GM19467 (cell line): ENCODE measurements around the gene ADGRF3.
"Not testable (repeated sequence)": the region's sequence is repeated elsewhere in the genome, so short reads cannot be mapped to it uniquely, and the experiment has no call there.

ENCODE experiments used
- ATAC-seq: cut with Tn5 transposase; IDR thresholded peaks from one replicate; pipeline ENCODE4 v1.9.1; 2021; ENCODE audit warnings: mild to moderate bottlenecking, moderate library complexity; ENCODE audit not compliant: unreplicated experiment

The ADGRF3 gene

DNA sequence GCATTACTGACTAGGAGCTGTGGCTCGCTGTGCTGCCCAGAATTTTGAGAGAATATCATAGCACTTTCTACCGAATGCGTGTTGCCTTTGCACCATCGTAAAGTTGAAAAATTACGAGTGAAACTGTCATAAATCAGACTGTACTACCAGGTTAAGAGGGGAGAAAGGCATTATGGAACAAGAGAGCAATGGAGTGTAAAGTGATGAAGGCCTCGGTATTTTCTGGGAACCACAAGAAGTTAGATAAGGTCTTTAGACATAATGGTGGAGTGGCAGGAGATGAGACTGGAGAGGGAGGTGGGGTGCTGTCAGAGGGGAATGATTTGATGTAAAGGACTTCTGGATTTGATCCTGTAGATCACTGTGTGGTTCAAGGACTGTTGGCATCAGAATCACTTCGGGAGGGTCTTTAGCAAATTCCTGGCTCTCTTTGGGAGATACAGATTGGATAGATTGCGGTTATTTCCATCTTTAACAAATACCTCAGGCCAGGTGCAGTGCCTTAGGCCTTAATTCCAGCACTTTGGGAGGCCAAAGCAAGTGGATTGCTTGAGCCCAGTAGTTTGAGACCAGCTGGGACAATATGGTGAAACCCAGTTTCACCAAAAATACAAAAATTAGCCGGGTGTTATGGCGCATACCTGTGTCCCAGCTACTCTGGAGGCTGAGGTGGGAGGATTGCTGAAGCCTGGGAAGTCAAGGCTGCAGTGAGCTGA lies 4.9 kb upstream of the ADGRF3 start:
- ATAC-seq = no peak

DNA sequence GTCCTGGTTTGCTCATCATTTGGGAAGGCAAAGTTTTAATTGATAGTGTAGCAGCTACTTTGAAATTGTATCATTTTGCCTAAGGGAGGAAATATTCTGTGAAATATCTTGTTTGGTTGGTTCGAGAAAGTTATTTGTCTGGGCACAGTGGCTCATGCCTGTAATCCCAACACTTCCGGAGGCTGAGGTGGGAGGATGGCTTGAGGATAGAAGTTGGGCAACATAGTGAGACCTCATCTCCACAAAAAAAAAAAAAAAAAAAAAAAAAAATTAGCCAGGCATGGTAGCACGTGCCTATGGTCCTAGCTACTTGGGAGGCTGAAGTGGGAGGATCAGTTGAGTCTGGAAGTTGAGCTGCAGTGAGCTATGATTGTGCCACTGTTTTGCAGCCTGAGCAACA lies 3.1 kb upstream of the ADGRF3 start:
- no peak for ATAC-seq

DNA sequence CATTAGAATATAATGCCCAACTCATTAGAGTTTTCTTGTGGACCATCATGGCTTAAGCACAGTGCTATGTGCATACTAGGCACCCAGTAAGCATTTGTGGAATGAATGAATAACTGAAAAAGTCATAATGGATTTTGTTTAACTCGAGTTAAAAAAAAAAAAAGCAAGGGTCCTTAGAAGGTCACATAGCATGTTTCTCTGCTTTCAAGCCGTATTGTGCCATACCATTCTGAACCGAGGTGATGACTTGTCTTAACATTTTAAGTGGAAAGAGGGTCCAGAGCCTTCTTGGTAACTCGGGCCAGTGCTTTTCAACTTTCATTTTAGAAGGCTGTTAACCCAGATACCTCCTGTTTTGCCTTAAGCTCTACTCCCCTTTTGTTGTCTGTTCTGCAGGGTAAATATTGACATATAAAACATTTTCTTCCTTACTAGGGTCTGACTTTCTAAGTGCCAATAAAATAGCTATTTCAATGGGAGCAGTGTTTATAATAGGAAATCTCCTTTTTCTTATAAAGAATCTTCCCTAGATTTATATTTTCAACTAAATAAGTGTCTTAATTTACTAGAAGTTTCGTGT lies 787 bp upstream of the ADGRF3 start:
- no peak for ATAC-seq

DNA sequence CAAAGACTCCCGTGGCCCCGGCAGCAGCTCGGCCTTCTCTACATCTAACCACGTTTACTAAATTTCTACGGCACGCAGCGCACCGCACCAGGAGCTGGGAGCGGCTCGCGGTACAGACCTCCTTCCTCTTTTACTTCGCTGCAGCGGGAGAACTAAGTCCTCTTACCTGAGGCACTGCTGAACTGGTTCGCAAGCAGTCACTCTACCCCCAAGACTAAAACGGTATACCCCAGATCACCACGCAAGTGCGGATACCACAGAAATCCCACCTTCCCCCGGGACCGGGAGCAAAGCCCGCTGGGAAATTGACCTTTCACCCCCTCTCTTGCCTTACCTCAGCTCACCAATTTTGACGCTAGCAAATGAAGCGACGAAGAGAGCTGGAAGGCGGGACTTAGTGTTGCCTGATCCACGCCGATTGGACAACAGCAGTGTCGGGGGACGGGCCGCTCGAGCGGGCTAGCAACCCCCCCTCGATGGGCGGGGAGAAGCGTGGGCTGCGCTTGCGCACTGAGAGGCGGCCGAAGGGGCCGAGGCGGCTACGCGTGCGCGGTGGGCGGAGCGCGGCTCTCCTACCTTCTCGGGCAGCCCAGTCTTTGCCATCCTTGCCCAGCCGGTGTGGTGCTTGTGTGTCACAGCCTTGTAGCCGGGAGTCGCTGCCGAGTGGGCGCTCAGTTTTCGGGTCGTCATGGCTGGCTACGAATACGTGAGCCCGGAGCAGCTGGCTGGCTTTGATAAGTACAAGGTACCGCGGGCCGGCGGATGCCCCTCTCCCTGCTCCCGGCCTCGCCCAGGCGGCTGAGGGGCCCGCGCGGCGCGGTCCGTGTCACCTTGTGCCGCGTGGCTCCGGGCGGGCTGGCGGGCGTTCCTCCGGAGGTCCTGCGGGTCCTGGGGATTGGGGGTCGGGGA lies 790 bp downstream of the ADGRF3 start, which contains the start of gene SELENOI:
SELENOI (plus strand) TSS at position 599 of the 909 bp plus-strand sequence; CDS start at position 689, 90 bp downstream.
- ATAC-seq = peak; percentile 90

DNA sequence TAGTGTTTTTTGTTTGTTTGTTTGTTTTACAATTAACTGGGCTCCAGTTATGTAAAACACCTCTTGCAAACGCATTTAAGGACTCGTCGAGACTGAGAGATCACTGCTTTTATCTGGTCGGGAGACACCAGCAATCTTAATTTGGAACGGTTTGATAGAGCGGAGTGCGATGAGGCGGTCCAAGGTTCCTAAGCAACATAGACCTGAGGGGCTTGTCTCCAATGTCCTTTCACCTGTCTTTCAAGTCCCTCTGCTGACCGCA lies 1.4 kb downstream of the ADGRF3 start:
- ATAC-seq = peak; percentile 1

DNA sequence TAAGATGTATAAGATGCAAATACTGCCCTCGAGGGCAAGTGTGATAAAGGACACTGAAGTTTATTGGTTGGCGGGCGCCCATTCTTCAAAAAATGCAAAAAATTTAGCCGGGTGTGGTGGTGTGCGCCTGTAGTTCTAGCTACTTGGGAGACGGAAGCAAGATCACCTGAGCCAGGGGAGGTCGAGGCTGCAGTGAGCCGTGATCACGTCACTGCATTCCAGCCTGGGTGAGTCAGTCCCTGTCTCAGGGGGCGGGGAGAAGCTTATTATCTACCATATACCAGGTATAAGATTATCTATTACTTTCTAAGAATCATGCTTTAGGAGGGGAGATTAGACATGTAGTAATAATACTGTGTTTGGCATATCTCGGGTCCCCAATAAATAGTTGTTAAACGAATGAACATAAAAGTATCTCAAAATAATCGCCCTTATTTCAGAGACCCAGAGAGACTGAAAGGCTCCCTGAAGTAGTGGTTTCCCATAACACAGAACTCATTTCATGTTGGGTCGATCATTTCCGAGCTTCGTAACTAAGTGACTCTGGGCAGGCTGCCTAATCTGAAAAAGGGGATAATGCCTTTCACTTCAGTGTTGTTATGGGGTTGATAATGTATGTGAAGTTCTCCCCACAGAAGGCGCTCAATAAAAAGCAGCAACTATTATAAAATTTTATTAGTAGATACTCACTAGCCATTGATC lies 1.9 kb downstream of the ADGRF3 start:
- ATAC-seq = no peak

DNA sequence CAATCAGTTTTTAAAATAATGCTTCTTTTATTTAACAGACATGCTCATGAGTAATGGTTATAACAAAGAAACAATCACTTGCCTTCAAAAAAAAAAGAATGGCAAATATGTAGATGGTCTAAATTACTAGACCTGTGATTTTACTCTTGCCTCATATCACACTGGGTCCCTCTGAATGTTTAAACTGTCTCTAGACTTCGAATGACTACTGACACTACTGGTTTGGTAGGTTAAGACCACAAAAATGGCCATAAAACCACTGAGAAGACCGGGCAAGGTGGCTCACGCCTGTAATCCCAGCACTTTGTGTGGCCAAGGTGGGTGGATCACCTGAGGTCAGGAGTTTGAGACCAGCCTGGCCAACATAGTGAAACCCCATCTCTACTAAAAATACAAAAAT lies 5.8 kb downstream of the ADGRF3 start:
- no peak for ATAC-seq

DNA sequence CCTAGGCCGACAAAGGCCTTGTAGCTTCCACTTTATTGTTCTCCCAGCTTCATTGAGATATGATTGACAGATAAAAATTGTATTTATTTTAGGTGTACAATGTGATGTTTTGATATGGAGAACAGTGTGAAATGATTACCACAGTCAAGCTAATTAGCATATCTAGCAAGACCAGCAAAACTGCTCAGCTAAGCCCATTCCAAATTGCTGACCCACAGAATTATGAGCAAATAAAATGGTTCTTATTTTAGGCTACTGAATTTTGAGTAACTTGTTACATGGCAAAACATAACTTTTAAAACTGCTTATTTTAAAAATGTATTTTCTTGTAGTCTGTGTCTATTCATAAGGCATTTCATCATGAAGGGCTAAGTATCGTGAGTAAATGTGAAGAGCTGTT lies 9.3 kb downstream of the ADGRF3 start:
- ATAC-seq = no peak

DNA sequence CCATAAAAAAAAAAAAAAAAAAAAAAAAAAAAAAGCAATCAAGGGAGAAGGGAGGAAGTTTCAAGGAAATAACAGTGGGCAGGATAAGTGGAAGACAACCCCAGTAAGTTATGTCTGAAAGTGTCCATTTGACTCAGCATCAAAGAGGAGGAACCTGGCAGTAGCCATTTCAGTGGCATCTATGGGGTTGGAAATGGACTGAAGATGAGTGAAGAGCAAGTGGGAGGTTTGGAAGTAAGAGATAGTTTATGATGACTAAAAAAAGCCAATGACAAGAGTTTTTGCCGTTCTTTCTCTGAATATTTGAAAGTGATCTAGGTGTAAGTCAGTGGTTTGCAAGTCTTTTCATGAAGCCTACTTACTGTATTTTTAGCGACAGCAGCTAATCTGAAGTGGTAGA lies 9.9 kb downstream of the ADGRF3 start:
- ATAC-seq = no peak

DNA sequence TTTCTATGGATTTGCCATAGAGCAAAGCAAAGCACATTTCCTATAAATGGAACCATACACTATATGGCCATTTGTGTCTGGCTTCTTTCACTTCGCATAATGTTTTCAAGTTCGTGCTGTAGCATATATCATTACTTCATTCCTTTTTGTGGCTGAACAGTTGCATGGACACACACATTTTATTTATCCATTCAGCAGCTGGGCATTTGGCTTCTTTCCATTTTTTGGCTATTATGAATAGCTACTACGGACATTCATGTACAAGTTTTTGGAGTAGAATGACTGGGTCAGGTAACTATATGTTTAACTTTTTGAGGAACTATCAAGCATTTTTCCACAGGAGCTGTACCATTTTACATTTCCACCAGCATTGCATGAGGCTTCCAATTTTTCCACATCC lies 11.4 kb downstream of the ADGRF3 start:
- ATAC-seq = no peak

DNA sequence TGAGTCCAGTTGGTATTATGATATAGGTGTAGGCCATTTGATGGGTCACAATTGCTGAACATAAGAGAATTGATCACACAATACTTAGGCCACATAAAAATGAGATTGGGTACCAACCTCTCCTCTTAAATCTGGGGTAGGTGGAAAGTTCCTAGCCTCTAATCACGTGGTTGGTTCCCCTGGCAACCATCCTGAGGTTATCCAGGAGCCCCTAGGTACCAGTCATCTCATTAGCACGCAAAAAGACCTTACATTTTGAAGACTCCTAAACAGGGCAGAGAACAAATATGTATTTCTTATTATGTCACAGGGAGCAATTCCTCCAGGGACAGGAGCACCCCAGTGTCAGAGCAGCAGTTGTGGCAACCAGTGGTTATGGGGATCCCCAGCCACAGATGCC lies 13.3 kb downstream of the ADGRF3 start:
- ATAC-seq = no peak

DNA sequence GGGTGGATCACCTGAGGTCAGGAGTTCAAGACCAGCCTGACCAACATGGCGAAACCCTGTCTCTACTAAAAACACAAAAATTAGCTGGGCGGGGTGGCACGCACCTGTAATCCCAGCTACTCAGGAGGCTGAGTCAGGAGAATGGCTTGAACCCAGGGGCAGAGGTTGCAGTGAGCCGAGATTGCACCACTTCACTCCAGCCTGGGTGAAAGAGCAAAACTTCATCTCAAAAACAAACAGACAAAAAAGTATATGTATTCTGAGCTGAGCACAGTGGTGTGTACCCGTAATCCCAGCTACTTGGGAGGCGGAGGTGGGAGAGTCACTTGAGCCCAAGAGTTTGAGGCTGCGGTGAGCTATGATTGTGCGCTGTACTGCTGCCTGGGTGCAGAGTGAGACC lies 15.3 kb downstream of the ADGRF3 start:
- ATAC-seq = not testable (repeated sequence)

DNA sequence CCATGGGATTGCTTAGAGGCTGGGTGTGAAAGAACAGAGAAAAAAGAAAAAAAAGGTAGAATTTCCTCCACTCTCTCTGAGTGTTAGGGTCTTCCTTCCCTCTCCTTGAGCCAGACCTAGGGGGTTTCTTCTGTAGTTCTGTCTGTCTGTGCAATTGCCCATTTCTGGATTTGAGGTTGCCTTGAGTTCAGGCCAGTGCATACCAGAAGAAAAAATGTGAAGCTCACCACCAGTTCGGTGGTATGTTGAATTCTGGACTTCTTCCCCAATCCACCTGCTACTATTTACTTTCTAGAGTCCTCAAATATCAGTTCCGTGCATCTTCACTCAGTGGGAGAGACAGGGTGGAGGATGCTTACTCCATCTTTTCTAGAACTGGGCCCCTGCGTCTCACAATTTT lies 16.0 kb downstream of the ADGRF3 start:
- ATAC-seq = no peak

DNA sequence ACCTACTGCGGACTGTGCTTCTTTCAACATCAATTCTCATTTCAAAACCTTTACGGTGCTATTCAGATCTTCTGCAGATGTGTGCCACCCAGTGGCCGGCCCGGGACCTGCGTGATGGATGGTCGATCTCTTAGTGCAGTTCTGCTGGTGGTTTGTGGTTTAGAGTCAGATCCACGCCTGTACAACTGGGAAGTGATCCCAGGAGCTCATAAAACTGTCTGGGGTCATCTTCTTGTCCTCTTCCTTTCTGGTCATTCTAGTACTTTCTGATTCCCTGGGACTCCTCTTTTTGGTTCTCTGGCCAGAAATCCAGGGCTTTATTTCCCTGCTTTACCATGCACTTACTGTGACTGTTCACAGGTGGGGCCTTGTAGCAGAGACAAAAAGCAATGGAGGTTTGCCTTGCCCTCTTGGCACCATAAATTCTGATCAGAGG lies 16.5 kb downstream of the ADGRF3 start:
- ATAC-seq = peak; percentile 64

DNA sequence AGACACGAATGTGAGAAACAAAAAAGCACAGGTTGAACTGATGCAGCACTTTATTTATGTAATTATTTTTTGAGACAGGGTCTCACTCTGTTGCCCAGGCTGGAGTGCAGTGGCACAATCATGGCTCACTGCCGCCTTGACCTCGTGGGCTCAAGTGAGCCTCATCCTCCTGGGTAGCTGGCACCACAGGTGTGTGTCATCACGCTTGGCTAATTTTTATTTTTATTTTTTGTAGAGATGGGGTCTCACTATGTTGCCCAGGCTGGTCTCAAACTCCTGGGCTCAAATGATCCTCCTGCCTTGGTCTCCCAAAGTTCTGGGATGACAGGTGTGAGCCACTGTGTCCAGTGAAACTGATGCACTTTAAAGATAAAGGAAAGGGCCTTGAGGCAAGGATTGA lies 17.5 kb downstream of the ADGRF3 start:
- not testable (repeated sequence) for ATAC-seq

DNA sequence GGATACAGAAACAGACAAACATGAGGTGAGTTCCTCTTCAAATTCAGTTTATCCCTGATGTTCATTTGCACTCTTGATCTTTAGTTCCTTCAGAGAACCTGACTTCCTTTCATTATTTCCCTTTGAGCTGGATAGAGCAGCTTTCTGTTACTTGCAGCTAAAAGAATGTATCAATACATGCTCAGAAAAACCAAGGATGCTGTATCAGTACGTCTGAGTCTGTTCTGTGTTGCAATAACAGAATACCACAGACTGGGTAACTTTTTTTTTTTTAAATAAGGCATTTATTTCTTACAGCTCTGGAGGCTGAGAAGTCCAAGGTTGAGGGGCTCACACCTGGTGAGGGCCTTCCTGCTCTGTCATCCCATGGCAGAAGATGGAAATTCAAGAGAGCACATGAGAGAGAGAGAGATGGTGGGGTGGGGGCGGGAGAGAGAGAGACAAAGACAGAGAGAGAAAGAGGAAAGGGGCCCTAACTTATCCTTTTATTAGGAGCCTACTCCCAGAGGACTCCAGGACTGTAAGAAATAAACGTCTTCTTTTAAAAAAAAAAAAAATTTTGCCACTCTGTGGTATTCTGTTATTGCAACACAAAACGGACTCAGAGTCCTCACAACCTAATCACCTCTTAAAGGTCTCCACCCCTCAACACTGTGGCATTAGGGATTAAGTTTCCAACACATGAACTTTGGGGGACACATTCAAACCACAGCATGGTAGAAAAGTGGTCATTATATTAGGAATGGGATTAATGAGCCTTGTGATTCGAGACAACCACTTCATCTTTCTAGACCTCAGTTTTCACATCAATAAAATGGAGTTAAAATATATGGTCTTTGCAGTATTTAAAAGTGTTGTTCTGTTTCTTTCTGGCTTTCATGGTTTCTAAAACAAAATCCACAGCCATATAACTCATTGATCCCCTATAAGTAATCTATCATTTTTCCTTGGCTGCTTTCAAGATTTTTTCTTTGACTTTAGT lies 19.0 kb downstream of the ADGRF3 start:
- no peak for ATAC-seq

DNA sequence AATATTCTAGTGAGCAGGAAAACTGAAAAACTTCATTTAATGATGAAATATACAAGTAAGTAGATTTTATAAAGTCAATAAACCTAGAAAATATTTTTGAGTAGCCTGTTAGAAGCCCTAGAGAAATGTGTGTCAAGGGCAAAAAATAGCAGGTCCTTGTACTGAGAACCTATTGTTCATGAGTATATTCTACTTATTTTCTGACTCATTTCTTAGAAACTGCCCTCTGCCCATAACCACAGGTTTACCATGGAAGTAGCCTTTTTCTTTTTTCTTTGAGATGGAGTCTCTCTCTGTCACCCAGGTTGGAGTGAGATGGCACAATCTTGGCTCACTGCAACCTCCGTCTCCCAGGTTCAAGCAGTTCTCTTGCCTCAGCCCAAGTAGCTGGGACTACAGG lies 20.1 kb downstream of the ADGRF3 start:
- no peak for ATAC-seq

DNA sequence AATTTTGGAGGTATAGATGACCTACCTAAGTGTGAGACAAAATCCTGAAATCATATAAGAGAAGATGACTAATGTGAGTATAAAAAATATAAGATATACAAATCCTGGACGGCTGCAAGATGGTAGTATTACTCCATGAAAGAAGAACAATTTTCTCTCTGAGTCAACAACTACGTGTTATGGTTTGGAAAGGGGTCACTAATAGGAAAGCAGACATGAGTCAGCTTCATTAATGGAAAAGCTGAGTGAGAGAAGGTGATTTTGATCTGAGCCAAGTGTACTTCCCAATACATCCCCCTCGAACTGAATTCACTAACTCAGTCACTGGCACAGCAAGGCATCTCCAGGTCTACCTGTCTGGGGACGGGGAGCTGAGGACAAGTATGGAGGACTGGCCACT lies 20.7 kb downstream of the ADGRF3 start:
- ATAC-seq = no peak

DNA sequence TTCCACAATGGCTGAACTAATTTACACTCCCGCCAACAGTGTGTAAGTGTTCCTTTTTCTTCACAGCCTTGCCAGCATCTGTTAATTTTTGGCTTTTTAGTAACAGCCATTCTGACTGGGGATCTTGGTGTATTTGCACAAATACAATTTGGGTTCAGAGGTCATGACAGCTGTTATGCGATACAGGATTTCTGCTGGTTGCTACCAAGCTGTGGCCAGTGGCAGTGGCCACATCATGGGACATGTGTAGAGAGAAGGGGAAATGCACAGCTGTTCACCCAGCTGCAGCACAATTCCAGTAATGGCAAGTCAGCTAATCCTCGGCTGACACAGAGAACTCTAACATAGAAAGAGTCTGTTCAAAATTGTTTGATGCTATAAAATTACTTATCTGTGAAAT lies 21.7 kb downstream of the ADGRF3 start:
- ATAC-seq = no peak

DNA sequence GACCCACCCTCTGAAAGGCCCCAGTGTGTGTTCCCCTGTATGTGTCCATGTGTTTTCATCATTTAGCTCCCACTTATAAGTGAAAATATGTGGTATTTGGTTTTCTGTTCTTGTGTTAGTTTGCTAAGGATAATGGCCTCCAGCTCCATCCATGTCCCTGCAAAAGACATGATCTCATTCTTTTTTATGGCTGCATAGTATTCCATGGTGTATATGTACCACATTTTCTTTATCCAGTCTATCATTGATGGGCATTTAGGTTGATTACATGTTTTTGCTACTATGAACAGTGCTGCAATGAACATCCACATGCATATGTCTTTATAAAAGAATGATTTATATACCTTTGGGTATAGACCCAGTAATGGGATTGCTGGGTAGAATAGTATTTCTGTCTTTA lies 22.1 kb downstream of the ADGRF3 start:
- ATAC-seq = not testable (repeated sequence)
